Measurements from ENCODE around the gene TMEM91.

Gene TMEM91

DNA sequence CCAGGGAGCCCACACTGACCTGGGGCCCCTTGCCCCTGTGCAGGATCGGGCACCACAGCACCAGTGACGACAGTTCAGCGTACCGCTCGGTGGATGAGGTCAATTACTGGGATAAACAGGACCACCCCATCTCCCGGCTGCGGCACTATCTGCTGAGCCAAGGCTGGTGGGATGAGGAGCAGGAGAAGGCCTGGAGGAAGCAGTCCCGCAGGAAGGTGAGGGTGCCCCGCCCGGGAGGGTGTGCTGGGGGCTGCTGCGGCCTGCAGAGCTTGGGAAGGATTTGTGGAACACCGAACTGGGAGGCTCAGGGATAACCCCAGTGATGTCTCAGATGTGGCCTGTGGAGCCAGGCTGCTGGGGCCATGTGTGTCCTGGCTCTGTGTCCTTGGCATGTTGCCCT, 46.6 kb downstream of the TMEM91 start:
- H3K9me3 ChIP-seq, result no peaks in the 10 kb centered on the region
- DNase-seq, result no peak
- peaks cover 29% of the 10 kb centered on the region for H3K36me3 ChIP-seq
- H3K27me3 ChIP-seq, result no peaks in the 10 kb centered on the region
- H3K4me1 ChIP-seq, result peaks cover 6% of the 10 kb centered on the region; the same call in 1 of the 2 replicates
- TF ChIP-seq CTCF (IDR thresholded peaks at IDR 0.05; ENCODE audit: low read depth, low read length), result no peak
- H3K4me3 ChIP-seq (ENCODE audit: low read depth, low read length), result no peak overlapping the region

DNA sequence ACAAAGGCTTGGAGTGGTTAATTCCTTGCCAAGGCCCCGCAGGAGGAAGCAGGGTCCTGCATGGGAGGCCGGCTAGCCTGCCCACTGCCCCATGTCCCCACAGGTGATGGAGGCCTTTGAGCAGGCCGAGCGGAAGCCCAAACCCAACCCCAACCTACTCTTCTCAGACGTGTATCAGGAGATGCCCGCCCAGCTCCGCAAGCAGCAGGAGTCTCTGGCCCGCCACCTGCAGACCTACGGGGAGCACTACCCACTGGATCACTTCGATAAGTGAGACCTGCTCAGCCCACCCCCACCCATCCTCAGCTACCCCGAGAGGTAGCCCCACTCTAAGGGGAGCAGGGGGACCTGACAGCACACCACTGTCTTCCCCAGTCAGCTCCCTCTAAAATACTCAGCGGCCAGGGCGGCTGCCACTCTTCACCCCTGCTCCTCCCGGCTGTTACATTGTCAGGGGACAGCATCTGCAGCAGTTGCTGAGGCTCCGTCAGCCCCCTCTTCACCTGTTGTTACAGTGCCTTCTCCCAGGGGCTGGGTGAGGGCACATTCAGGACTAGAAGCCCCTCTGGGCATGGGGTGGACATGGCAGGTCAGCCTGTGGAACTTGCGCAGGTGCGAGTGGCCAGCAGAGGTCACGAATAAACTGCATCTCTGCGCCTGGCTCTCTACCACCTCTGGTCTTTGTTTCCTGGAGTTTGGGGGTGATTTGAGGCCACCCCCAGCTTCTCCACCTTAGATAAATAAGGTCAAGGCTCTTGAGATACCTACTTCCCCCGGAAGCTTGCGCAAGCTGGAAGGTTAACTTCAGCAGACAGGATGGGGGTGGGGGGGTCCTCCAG, 48.2 kb downstream of the TMEM91 start:
- no peaks in the 10 kb centered on the region for H3K9me3 ChIP-seq
- H3K4me3 ChIP-seq (ENCODE audit: low read depth, low read length), result no peak overlapping the region
- DNase-seq, result no peak
- peaks cover 22% of the 10 kb centered on the region for H3K36me3 ChIP-seq
- H3K4me1 ChIP-seq, result peaks cover 6% of the 10 kb centered on the region; the same call in 1 of the 2 replicates
- no peak for TF ChIP-seq CTCF (IDR thresholded peaks at IDR 0.05; ENCODE audit: low read depth, low read length)
- H3K27me3 ChIP-seq, result no peaks in the 10 kb centered on the region

DNA sequence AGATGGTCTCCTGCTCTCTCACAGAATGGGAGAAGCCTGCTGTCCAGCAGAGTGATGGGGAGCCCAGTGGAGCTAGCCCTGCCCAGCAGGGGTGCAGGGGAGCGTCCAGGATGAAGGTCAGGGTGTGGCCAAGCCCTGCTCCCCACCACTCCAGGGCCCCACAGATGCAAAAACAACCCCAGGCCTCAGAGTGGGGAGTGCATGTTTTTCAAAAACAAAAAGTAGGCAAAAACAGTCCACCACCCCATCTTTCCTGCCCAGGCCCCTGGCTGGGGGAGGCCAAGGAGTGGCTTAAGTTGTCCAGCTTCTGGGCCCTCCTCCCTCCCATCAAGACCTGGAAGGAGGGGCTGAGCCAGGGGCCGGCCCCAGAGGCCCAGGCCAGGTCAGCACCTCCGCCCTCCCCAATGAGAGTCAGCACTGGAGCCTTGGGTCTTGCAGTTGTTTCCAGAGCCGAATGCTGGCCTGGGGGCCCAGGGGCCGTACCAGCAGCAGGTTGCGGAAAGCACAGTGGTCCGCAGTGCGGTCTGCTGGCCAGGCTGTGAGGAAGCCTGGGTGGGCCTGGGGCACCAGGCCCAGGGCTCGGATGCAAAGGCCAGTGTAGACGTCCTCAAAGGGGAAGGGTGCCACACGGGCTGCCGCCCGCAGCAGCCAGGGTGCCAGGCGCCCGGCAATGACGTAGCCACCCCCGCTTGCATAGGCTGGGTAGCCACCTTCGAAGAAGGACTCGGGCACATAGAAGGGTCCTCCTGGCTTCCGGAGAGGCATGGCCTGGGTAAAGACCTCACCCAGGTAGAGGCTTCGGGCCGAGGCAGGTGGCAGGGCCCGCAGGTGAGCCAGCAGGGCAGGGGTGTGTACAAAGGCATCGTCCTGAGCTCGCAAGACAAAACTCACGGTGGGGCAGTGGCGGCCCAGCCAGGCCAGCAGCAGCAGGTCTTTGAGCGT, 49.1 kb downstream of the TMEM91 start:
- Histone ChIP-seq H3K9me3 (no peaks in the 10 kb centered on the region), H3K27me3 (no peaks in the 10 kb centered on the region), H3K36me3 (peaks cover 15% of the 10 kb centered on the region), H3K4me3 (ENCODE audit: low read depth, low read length) (no peak overlapping the region), H3K4me1 (peaks cover 6% of the 10 kb centered on the region; the same call in 1 of the 2 replicates)
- no peak for DNase-seq
- no peak for TF ChIP-seq CTCF (IDR thresholded peaks at IDR 0.05; ENCODE audit: low read depth, low read length)

DNA sequence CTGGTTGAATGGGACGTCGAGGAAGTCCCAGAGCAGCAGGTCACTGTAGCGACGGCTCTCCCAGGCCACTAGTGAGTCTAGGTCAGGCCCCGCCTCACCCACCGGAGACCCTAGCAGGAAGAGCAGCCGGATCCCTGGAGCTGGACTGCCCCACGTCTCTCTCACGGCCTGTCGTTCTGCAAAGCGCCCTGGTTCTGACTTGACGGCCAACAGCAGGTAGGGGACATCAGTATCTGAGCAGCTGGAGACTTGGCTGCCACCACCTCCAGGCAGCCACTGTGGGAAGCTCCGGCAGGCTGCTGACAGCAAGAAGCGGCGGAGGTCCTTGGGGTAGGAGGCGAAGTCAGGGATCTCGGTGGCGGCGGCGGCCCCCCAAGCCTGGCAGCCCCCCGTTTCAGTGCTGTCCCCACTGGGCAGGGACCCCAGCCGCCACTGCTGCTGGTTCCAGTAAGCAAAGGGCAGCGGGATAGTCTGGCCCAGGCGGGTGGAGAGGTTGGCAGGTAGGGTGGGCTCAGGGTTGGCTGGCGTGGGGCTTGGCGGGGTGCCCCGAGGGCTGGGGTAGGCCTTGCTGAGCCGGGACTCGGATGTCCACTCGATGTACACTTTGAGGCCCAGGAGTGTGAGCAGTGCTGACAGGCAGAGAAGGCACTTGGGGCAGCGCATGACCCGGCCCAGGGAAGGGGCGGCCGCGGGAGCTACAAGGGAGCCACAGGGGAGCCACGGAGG, 49.9 kb downstream of the TMEM91 start:
- Histone ChIP-seq H3K36me3 (peaks cover 16% of the 10 kb centered on the region), H3K9me3 (no peaks in the 10 kb centered on the region), H3K27me3 (no peaks in the 10 kb centered on the region), H3K4me3 (ENCODE audit: low read depth, low read length) (no peak overlapping the region), H3K4me1 (peaks cover 6% of the 10 kb centered on the region; the same call in 1 of the 2 replicates)
- DNase-seq, result no peak
- TF ChIP-seq CTCF (IDR thresholded peaks at IDR 0.05; ENCODE audit: low read depth, low read length), result no peak

- Histone ChIP-seq H3K36me3 (peaks cover 24% of the 10 kb centered on the region), H3K27me3 (no peaks in the 10 kb centered on the region), H3K4me3 (ENCODE audit: low read depth, low read length) (peak within 1 kb of the TSS; percentile 61), H3K9me3 (no peaks in the 10 kb centered on the region), H3K4me1 (peaks cover 6% of the 10 kb centered on the region; the same call in 1 of the 2 replicates)
- DNase-seq, result peak; percentile 94
- no peak for TF ChIP-seq CTCF (IDR thresholded peaks at IDR 0.05; ENCODE audit: low read depth, low read length)
These were observed 50.8 kb downstream of the TMEM91 start, which contains the start of gene B3GNT8 for GRCh38 chr19:41426952-41427646. Gene B3GNT8 (minus strand): TSS chr19:41427374. CDS start chr19:41426778, 596 bp downstream.

Data from BE2C (cell line).